Neuronal stem cell (in vitro differentiated cells): Measurements from ENCODE around the gene SEPTIN3.

Experiments used
- DNase-seq: peaks from one replicate; pipeline ENCODE4 v3.0.0-alpha.2; 2013; ENCODE audit warnings: low spot score
- H2AFZ ChIP-seq: one replicate; pipeline ENCODE4 v1.6.1; 2013; ENCODE audit warnings: mild to moderate bottlenecking, low read length, inconsistent platforms
- H2AK5ac ChIP-seq: 2 replicates; pipeline ENCODE4 v1.6.1; 2013; ENCODE audit warnings: low read depth, mild to moderate bottlenecking, inconsistent platforms, low read length, moderate library complexity, mixed read lengths
- H2BK120ac ChIP-seq: 2 replicates; pipeline ENCODE4 v1.6.1; 2013; ENCODE audit warnings: low read depth, mild to moderate bottlenecking, inconsistent platforms, low read length, moderate library complexity, mixed read lengths
- H2BK12ac ChIP-seq: one replicate; pipeline ENCODE4 v1.6.1; 2013; ENCODE audit warnings: low read length, inconsistent platforms
- H2BK15ac ChIP-seq: 2 replicates; pipeline ENCODE4 v1.6.1; 2013; ENCODE audit warnings: mild to moderate bottlenecking, low read length, inconsistent platforms, mixed read lengths
- H2BK5ac ChIP-seq: one replicate; pipeline ENCODE4 v1.6.1; 2013; ENCODE audit warnings: inconsistent platforms, mild to moderate bottlenecking, low read length, moderate library complexity
- H3K14ac ChIP-seq: one replicate; pipeline ENCODE4 v1.6.1; 2013; ENCODE audit warnings: low read length, inconsistent platforms
- H3K18ac ChIP-seq: 2 replicates; pipeline ENCODE4 v1.6.1; 2013; ENCODE audit warnings: low read length, inconsistent platforms
- H3K23ac ChIP-seq: 2 replicates; pipeline ENCODE4 v1.6.1; 2013; ENCODE audit warnings: low read depth, mild to moderate bottlenecking, mixed read lengths, low read length, inconsistent platforms; ENCODE audit not compliant: poor library complexity
- H3K27ac ChIP-seq: replicated peaks from 3 replicates; pipeline ENCODE4 v1.5.1; 2013; ENCODE audit warnings: low read length, inconsistent platforms
- H3K27me3 ChIP-seq, 3 experiments: 2 replicates each; pipeline ENCODE4 v1.6.1; 2013; ENCODE audit warnings: low read length in 3 of 3, mild to moderate bottlenecking in 2 of 3, inconsistent platforms in 1 of 3, low read depth in 1 of 3, mixed read lengths in 1 of 3, moderate library complexity in 1 of 3; ENCODE audit not compliant: control insufficient read depth in 3 of 3, insufficient read depth in 3 of 3
- H3K36me3 ChIP-seq, 2 donors: replicated peaks in 1 of 2; 2 replicates each; pipeline ENCODE4 v1.6.1; 2013; ENCODE audit warnings: low read length in 2 of 2; ENCODE audit not compliant: control insufficient read depth in 2 of 2, insufficient read depth in 2 of 2
- H3K4ac ChIP-seq: 2 replicates; pipeline ENCODE4 v1.6.1; 2013; ENCODE audit warnings: inconsistent platforms, mild to moderate bottlenecking, low read length, moderate library complexity
- H3K4me1 ChIP-seq, 2 donors: 1 replicate in 1 of 2; 2 replicates in 1 of 2; pipeline ENCODE4 v1.6.1; 2013; ENCODE audit warnings: low read length in 2 of 2, low read depth in 1 of 2; ENCODE audit not compliant: control insufficient read depth in 2 of 2, insufficient read depth in 1 of 2
- H3K4me2 ChIP-seq: one replicate; pipeline ENCODE4 v1.6.1; 2013; ENCODE audit warnings: mild to moderate bottlenecking, low read length, inconsistent platforms; ENCODE audit not compliant: insufficient read depth, poor library complexity, severe bottlenecking
- H3K4me3 ChIP-seq, 2 donors: 2 replicates each; pipeline ENCODE4 v1.5.1; 2013; ENCODE audit warnings: low read length in 2 of 2, mild to moderate bottlenecking in 2 of 2, inconsistent platforms in 1 of 2, moderate library complexity in 1 of 2
- H3K79me1 ChIP-seq: one replicate; pipeline ENCODE4 v1.6.1; 2013; ENCODE audit warnings: low read depth, mild to moderate bottlenecking, inconsistent platforms, low read length, moderate library complexity
- H3K9ac ChIP-seq: one replicate; pipeline ENCODE4 v1.6.1; 2013; ENCODE audit warnings: mild to moderate bottlenecking, low read depth, low read length, inconsistent platforms; ENCODE audit not compliant: poor library complexity
- H3K9me3 ChIP-seq, 2 donors: replicated peaks in 1 of 2; 2 replicates each; pipeline versions ENCODE3 to v1.6.1; 2013; ENCODE audit warnings: low read length in 2 of 2, mild to moderate bottlenecking in 2 of 2, inconsistent platforms in 1 of 2, low read depth in 1 of 2, mixed read lengths in 1 of 2, moderate library complexity in 1 of 2; ENCODE audit not compliant: control insufficient read depth in 2 of 2, insufficient read depth in 1 of 2
- H4K8ac ChIP-seq: one replicate; pipeline ENCODE4 v1.6.1; 2013; ENCODE audit warnings: low read depth, mild to moderate bottlenecking, inconsistent platforms, low read length, moderate library complexity
- H4K91ac ChIP-seq: one replicate; pipeline ENCODE4 v1.6.1; 2013; ENCODE audit warnings: low read length, low read depth, mild to moderate bottlenecking, inconsistent platforms; ENCODE audit not compliant: poor library complexity
- WGBS, 2 donors: extraction: QIAGEN DNeasy Blood & Tissue Kit; methylation state at CpG; one replicate each; pipeline ENCODE4 v1.1.7; 2013; ENCODE audit warnings: missing lambda C conversion rate in 2 of 2, mixed read lengths in 1 of 2; ENCODE audit not compliant: insufficient read length in 2 of 2, insufficient replicate concordance in 1 of 2; ENCODE audit errors: extremely low coverage in 2 of 2; 5-methylcytosine and 5-hydroxymethylcytosine counted together

Gene SEPTIN3

GRCh38 chr22:41974691-41975290 lies 5.5 kb downstream of the SEPTIN3 start:
- Histone ChIP-seq H3K27ac (no peak overlapping the region), H2BK5ac (no peak overlapping the region), H2BK120ac (no peak overlapping the region), H3K23ac (no peak overlapping the region), H2BK12ac (no peak overlapping the region), H3K27me3 (peaks cover 0 to 18% (median 11%) of the 10 kb centered on the region in 3 experiments), H3K4me3 (no peak overlapping the region), H2AFZ (no peak overlapping the region), H3K14ac (no peak overlapping the region), H4K91ac (no peak overlapping the region), H3K9ac (no peak overlapping the region), H4K8ac (no peak overlapping the region), H3K4ac (no peak overlapping the region), H2BK15ac (no peak overlapping the region), H3K4me1 (peaks cover 10 to 12% of the 10 kb centered on the region in 2 donors), H3K4me2 (no peak overlapping the region), H2AK5ac (no peak overlapping the region), H3K79me1 (no peaks in the 10 kb centered on the region), H3K36me3 (no peaks in the 10 kb centered on the region), H3K9me3 (no peaks in the 10 kb centered on the region), H3K18ac (no peak overlapping the region)
- no peak for DNase-seq
- WGBS, 2 donors: no CpG with 5 or more reads among the region's 10 CpGs

- Histone ChIP-seq H3K9me3 (no peaks in the 10 kb centered on the region), H3K18ac (no peak overlapping the region), H3K4me1 (peaks cover 10 to 12% of the 10 kb centered on the region in 2 donors), H2AFZ (peak overlapping the region; percentile 99), H3K23ac (no peak overlapping the region), H2BK120ac (no peak overlapping the region), H3K36me3 (peaks cover 0 to 1% of the 10 kb centered on the region in 2 donors), H2BK12ac (no peak overlapping the region), H3K9ac (no peak overlapping the region), H3K4me2 (no peak overlapping the region), H3K79me1 (no peaks in the 10 kb centered on the region), H2BK15ac (no peak overlapping the region), H3K4ac (no peak overlapping the region), H2AK5ac (peak overlapping the region; percentile 42), H4K8ac (no peak overlapping the region), H4K91ac (no peak overlapping the region), H3K4me3 (peak overlapping the region in 1 of 2 donors; percentile 95), H3K27me3 (peaks cover 0 to 18% (median 11%) of the 10 kb centered on the region in 3 experiments), H3K27ac (no peak overlapping the region), H2BK5ac (peak overlapping the region; percentile 43), H3K14ac (no peak overlapping the region)
- DNase-seq: no peak
- WGBS, 2 donors: no CpG with 5 or more reads among the region's 12 CpGs
Measured at GRCh38 chr22:41975299-41976069, 6.2 kb downstream of the SEPTIN3 start.

GRCh38 chr22:41976070-41976901 lies 7.0 kb downstream of the SEPTIN3 start:
- H3K14ac ChIP-seq: no peak overlapping the region
- DNase-seq: no peak
- H3K4me3 ChIP-seq: peak overlapping the region; percentile 85 to 95
- H3K4ac ChIP-seq: no peak overlapping the region
- H3K27me3 ChIP-seq: peaks cover 0 to 18% (median 11%) of the 10 kb centered on the region in 3 experiments
- WGBS, 2 donors: no CpG with 5 or more reads among the region's 72 CpGs
- H4K91ac ChIP-seq: peak overlapping the region; percentile 30
- H3K4me1 ChIP-seq: peaks cover 10 to 12% of the 10 kb centered on the region in 2 donors
- H2BK5ac ChIP-seq: peak overlapping the region; percentile 43
- H2BK120ac ChIP-seq: no peak overlapping the region
- H3K4me2 ChIP-seq: peak overlapping the region; percentile 93
- no peak overlapping the region for H2BK12ac ChIP-seq
- no peaks in the 10 kb centered on the region for H3K9me3 ChIP-seq
- no peak overlapping the region for H3K27ac ChIP-seq
- H2AFZ ChIP-seq: peak overlapping the region; percentile 99
- no peak overlapping the region for H4K8ac ChIP-seq
- H3K23ac ChIP-seq: no peak overlapping the region
- H3K79me1 ChIP-seq: no peaks in the 10 kb centered on the region
- peak overlapping the region; percentile 92 for H3K18ac ChIP-seq
- peaks cover 0 to 4% of the 10 kb centered on the region in 2 donors for H3K36me3 ChIP-seq
- peak overlapping the region; percentile 70 for H3K9ac ChIP-seq
- H2AK5ac ChIP-seq: peak overlapping the region; percentile 42
- no peak overlapping the region for H2BK15ac ChIP-seq
